ENCODE measurements around the gene RNF130.

GRCh38 chr5:180082633-180083420 lies 11.3 kb upstream of the RNF130 start:
- TF ChIP-seq EZH2 (IDR thresholded peaks at IDR 0.05; ENCODE audit: insufficient read depth, low read length): no peak
- TF ChIP-seq, protein P1, sequence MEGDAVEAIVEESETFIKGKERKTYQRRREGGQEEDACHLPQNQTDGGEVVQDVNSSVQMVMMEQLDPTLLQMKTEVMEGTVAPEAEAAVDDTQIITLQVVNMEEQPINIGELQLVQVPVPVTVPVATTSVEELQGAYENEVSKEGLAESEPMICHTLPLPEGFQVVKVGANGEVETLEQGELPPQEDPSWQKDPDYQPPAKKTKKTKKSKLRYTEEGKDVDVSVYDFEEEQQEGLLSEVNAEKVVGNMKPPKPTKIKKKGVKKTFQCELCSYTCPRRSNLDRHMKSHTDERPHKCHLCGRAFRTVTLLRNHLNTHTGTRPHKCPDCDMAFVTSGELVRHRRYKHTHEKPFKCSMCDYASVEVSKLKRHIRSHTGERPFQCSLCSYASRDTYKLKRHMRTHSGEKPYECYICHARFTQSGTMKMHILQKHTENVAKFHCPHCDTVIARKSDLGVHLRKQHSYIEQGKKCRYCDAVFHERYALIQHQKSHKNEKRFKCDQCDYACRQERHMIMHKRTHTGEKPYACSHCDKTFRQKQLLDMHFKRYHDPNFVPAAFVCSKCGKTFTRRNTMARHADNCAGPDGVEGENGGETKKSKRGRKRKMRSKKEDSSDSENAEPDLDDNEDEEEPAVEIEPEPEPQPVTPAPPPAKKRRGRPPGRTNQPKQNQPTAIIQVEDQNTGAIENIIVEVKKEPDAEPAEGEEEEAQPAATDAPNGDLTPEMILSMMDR (IDR thresholded peaks at IDR 0.05; ENCODE audit: insufficient read depth, low read depth, low read length): no peak

All from astrocyte (in vitro differentiated cells and primary cell).